ENCODE measurements around the gene SYNJ2.
A peak's percentile ranks its signal among the peaks of the same experiment; 100 is the strongest.

SYNJ2 gene

GRCh38 chr6:158044525-158044888, 62.8 kb downstream of the SYNJ2 start:
- DNase-seq, result no peak

- no peak for DNase-seq
Observed at GRCh38 chr6:158046201-158047126, 64.8 kb downstream of the SYNJ2 start.

GRCh38 chr6:158047127-158047518, 65.5 kb downstream of the SYNJ2 start:
- no peak for DNase-seq

GRCh38 chr6:158047563-158048323, 66.1 kb downstream of the SYNJ2 start:
- DNase-seq, result no peak

- no peak for DNase-seq
Observed at GRCh38 chr6:158048589-158048988, 66.9 kb downstream of the SYNJ2 start.

GRCh38 chr6:158049055-158050028, 67.7 kb downstream of the SYNJ2 start:
- DNase-seq, result no peak

GRCh38 chr6:158050107-158050735, 68.6 kb downstream of the SYNJ2 start:
- no peak for DNase-seq

- DNase-seq, result no peak
Observed at GRCh38 chr6:158050955-158051354, 69.3 kb downstream of the SYNJ2 start.

- no peak for DNase-seq
Observed at GRCh38 chr6:158051968-158052367, 70.3 kb downstream of the SYNJ2 start.

- no peak for DNase-seq
Observed at GRCh38 chr6:158053377-158054313, 72.0 kb downstream of the SYNJ2 start.

- no peak for DNase-seq
Observed at GRCh38 chr6:158056355-158056754, 74.7 kb downstream of the SYNJ2 start.

- no peak for DNase-seq
Observed at GRCh38 chr6:158056804-158057203, 75.1 kb downstream of the SYNJ2 start.

- DNase-seq, result no peak
Observed at GRCh38 chr6:158057213-158057987, 75.7 kb downstream of the SYNJ2 start.

- DNase-seq, result no peak
Observed at GRCh38 chr6:158058171-158058651, 76.5 kb downstream of the SYNJ2 start.

GRCh38 chr6:158059108-158059507, 77.4 kb downstream of the SYNJ2 start:
- DNase-seq, result no peak

GRCh38 chr6:158060455-158061360, 79.0 kb downstream of the SYNJ2 start:
- peak; percentile 92 for DNase-seq

- DNase-seq, result no peak
Observed at GRCh38 chr6:158061361-158061708, 79.7 kb downstream of the SYNJ2 start.

GRCh38 chr6:158061709-158062461, 80.2 kb downstream of the SYNJ2 start:
- no peak for DNase-seq
